Peyer's patch (tissue), 4 donors: ENCODE data around the gene LDLRAD4. TPM values are rescaled to one million over a fixed set of nuclear protein-coding genes. Genes with fewer than 3 reads are reported as not detected.

Experiments
- DNase-seq, 3 donors: peaks; one replicate each; pipeline ENCODE4 v3.0.0-alpha.2; 2017 to 2019
- H3K27ac ChIP-seq, 4 donors: fragments of 200-600 bp; sonication (generic); one replicate each; pipeline ENCODE4 v1.5.1; 2016 to 2019
- H3K27me3 ChIP-seq, 2 donors: fragments of 200-600 bp; sonication (generic); one replicate each; pipeline ENCODE4 v1.5.1; 2019
- H3K36me3 ChIP-seq, 3 donors: fragments of 200-600 bp; sonication (generic); one replicate each; pipeline ENCODE4 v1.5.1; 2016 to 2019
- H3K4me1 ChIP-seq, 4 donors: fragments of 200-600 bp; sonication (generic); one replicate each; pipeline ENCODE4 v1.5.1; 2016 to 2019
- H3K4me3 ChIP-seq, 4 donors: fragments of 200-600 bp; sonication (generic); 1 replicate in 3 of 4; 2 replicates in 1 of 4; pipeline ENCODE4 v1.5.1; 2016 to 2019; ENCODE audit warnings: mild to moderate bottlenecking in 1 of 4
- H3K9me3 ChIP-seq, 4 donors: fragments of 200-600 bp; sonication (generic); one replicate each; pipeline ENCODE4 v1.5.1; 2016 to 2019; ENCODE audit warnings: mild to moderate bottlenecking in 1 of 4
- POLR2A ChIP-seq, 2 donors: fragments of 450-650 bp; IDR thresholded peaks; one replicate each; pipeline ENCODE4 v1.5.1; 2017; ENCODE audit warnings: antibody characterized with exemption in 2 of 2, mild to moderate bottlenecking in 2 of 2, moderate library complexity in 2 of 2
- total RNA-seq, 4 donors: library from RNA; depleted of rRNA; stranded (reverse); fragments of >200 nt; gene quantifications; one replicate each; pipeline ENCODE4 v1.1.0, GENCODE V29; 2016
- TF ChIP-seq, protein P1 (sequence below), 6 experiments: fragments of 450-650 bp in 4 of 6; fragments of 200-600 bp in 2 of 6; sonication (generic) in 1 of 6; IDR thresholded peaks; one replicate each; pipeline ENCODE4 v1.5.1; 2017 to 2019; ENCODE audit warnings: antibody characterized with exemption in 6 of 6, mild to moderate bottlenecking in 3 of 6, moderate library complexity in 1 of 6

The LDLRAD4 gene
- total RNA-seq, 4 donors from 2014 or later: 24.8 to 128 (median 50.0) TPM

DNA sequence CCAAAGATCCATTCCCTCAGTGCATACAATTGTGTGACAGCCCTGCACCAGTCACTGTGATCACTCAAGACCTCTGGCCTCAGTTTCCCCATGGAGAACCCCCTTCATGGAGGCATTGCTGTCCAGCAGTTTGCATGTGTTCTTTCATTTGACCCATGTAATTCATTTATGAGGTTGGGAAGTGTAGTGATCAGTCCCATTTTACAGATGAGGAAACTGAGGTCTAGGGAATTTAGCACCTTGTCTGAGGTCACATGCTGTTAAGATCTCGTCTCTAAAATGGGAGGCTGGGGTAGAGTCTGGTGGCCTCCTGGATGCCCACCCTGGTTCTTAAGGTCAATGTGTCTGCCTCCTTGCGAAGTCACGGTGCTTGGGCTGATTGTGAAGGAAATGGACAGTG is 19.1 kb downstream of the LDLRAD4 start:
- Histone ChIP-seq H3K27ac (no peak overlapping the region), H3K4me1 (peaks cover 0 to 5% (median 0%) of the 10 kb centered on the region in 4 donors), H3K27me3 (no peaks in the 10 kb centered on the region), H3K4me3 (no peak overlapping the region), H3K36me3 (no peaks in the 10 kb centered on the region), H3K9me3 (no peaks in the 10 kb centered on the region)
- TF ChIP-seq, protein P1, sequence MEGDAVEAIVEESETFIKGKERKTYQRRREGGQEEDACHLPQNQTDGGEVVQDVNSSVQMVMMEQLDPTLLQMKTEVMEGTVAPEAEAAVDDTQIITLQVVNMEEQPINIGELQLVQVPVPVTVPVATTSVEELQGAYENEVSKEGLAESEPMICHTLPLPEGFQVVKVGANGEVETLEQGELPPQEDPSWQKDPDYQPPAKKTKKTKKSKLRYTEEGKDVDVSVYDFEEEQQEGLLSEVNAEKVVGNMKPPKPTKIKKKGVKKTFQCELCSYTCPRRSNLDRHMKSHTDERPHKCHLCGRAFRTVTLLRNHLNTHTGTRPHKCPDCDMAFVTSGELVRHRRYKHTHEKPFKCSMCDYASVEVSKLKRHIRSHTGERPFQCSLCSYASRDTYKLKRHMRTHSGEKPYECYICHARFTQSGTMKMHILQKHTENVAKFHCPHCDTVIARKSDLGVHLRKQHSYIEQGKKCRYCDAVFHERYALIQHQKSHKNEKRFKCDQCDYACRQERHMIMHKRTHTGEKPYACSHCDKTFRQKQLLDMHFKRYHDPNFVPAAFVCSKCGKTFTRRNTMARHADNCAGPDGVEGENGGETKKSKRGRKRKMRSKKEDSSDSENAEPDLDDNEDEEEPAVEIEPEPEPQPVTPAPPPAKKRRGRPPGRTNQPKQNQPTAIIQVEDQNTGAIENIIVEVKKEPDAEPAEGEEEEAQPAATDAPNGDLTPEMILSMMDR (IDR thresholded peaks at IDR 0.05): no peak
- TF ChIP-seq POLR2A (IDR thresholded peaks at IDR 0.05): no peak
- DNase-seq: peak in 1 of 3 donors; percentile 26

- peaks cover 0 to 1% (median 0%) of the 10 kb centered on the region in 4 donors for H3K4me1 ChIP-seq
- no peaks in the 10 kb centered on the region for H3K27me3 ChIP-seq
- DNase-seq: peak in 1 of 3 donors; percentile 36
- H3K4me3 ChIP-seq: no peak overlapping the region
- H3K9me3 ChIP-seq: no peaks in the 10 kb centered on the region
- TF ChIP-seq, protein P1 (IDR thresholded peaks at IDR 0.05): no peak
- TF ChIP-seq POLR2A (IDR thresholded peaks at IDR 0.05): no peak
- H3K27ac ChIP-seq: no peak overlapping the region
- H3K36me3 ChIP-seq: no peaks in the 10 kb centered on the region
These were observed 20.8 kb downstream of the LDLRAD4 start for GRCh38 chr18:13239171-13239956.

DNA sequence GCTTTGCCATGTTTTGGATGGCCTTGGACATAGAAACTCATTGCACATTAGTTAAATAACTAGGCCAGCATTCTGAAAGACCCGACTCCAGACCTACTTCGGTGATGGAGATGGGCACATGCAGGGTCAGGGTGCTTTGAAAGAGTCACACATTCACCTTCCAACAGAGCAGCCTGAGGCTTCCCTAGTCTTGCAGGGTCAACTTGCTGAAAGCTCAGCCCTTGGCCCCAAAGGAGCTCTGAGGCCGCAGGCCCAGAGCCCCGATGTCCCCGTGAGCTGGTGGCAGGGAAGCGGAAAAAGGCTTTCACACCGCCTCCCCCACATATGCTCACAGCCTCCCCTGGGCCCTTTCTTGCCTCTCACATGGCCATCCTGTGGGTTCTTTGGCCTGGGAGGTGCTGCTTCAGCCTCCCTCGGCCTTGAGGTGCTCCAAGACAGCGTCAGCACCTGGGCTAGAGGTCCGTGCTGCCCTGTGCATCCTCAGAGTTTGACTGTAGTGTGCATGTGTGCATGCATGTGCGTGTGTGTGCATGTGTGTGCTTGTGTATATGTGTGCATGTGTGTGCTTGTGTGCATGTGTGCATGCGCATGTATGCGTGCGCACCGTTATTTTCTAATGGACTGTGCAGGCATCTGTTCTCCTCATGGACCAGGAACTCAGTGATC is 21.6 kb downstream of the LDLRAD4 start:
- no peaks in the 10 kb centered on the region for H3K4me1 ChIP-seq
- DNase-seq: peak in 2 of 3 donors; percentile 6 to 24
- H3K4me3 ChIP-seq: no peak overlapping the region
- TF ChIP-seq, protein P1 (IDR thresholded peaks at IDR 0.05): no peak
- TF ChIP-seq POLR2A (IDR thresholded peaks at IDR 0.05): no peak
- no peaks in the 10 kb centered on the region for H3K9me3 ChIP-seq
- no peaks in the 10 kb centered on the region for H3K27me3 ChIP-seq
- peaks cover 0 to 6% (median 0%) of the 10 kb centered on the region in 3 donors for H3K36me3 ChIP-seq
- H3K27ac ChIP-seq: no peak overlapping the region

DNA sequence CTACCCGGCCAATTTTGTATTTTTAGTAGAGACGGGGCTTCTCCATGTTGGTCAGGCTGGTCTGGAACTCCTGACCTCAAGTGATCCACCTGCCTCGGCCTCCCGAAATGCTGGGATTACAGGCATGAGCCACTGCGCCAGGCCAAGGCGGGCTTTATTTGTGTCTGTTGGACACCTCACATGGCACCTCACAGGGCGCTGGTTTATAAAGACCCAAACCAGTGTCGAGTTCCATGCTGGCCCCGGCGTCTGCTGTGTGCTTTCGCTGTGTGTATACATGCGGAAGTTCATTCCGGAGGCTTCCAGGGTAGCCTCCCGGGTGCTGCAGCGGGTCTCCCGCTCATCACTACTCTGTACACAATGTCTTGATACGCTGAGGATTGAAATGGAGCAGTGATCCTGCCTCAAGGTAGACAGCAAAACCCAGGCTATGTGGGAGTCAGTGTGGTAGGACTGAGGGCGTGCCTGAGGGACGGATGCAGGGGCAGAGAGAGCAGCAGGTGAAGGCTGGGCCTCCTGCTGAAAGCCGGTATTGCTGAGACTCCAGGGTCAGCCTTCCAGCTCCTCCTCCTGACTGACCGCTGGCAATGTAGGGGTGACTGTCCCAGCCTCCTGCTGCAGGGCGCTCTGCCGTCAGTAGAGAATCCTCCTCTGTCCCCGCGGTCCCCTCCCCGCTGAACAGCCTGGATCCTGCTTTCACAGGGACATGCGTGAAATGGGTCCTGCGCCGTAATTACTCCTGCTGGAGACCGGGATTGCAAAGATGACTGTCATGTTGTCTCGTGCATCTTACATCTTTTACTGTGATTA is 22.7 kb downstream of the LDLRAD4 start:
- peak in 2 of 3 donors; percentile 7 to 40 for DNase-seq

GRCh38 chr18:13241893-13242175 is 23.3 kb downstream of the LDLRAD4 start:
- no peak overlapping the region for H3K27ac ChIP-seq
- DNase-seq: peak in 1 of 3 donors; percentile 33
- H3K9me3 ChIP-seq: no peaks in the 10 kb centered on the region
- no peak overlapping the region for H3K4me3 ChIP-seq
- TF ChIP-seq, protein P1 (IDR thresholded peaks at IDR 0.05): no peak
- peaks cover 0 to 6% (median 0%) of the 10 kb centered on the region in 3 donors for H3K36me3 ChIP-seq
- H3K27me3 ChIP-seq: no peaks in the 10 kb centered on the region
- H3K4me1 ChIP-seq: no peaks in the 10 kb centered on the region

More for the DNA sequence above, 22.7 kb downstream of the LDLRAD4 start:
- H3K27me3 ChIP-seq: no peaks in the 10 kb centered on the region
- no peaks in the 10 kb centered on the region for H3K4me1 ChIP-seq
- no peak for TF ChIP-seq POLR2A (IDR thresholded peaks at IDR 0.05)
- TF ChIP-seq, protein P1 (IDR thresholded peaks at IDR 0.05): no peak
- no peaks in the 10 kb centered on the region for H3K9me3 ChIP-seq
- peaks cover 0 to 6% (median 0%) of the 10 kb centered on the region in 3 donors for H3K36me3 ChIP-seq
- H3K27ac ChIP-seq: no peak overlapping the region
- no peak overlapping the region for H3K4me3 ChIP-seq
